Activated effector memory CD4-positive, alpha-beta T cell treated with anti-CD3 and anti-CD28 coated beads, Interleukin-2, amount 50 U/mL, for 16 hours (primary cell): ENCODE measurements around the gene CHAD.
"Not testable (repeated sequence)": the region's sequence is repeated elsewhere in the genome, so short reads cannot be mapped to it uniquely, and the experiment has no call there.

ENCODE experiments used
- DNase-seq: peaks from one replicate; pipeline ENCODE4 v3.0.0-alpha.2; 2020

Gene CHAD

DNA sequence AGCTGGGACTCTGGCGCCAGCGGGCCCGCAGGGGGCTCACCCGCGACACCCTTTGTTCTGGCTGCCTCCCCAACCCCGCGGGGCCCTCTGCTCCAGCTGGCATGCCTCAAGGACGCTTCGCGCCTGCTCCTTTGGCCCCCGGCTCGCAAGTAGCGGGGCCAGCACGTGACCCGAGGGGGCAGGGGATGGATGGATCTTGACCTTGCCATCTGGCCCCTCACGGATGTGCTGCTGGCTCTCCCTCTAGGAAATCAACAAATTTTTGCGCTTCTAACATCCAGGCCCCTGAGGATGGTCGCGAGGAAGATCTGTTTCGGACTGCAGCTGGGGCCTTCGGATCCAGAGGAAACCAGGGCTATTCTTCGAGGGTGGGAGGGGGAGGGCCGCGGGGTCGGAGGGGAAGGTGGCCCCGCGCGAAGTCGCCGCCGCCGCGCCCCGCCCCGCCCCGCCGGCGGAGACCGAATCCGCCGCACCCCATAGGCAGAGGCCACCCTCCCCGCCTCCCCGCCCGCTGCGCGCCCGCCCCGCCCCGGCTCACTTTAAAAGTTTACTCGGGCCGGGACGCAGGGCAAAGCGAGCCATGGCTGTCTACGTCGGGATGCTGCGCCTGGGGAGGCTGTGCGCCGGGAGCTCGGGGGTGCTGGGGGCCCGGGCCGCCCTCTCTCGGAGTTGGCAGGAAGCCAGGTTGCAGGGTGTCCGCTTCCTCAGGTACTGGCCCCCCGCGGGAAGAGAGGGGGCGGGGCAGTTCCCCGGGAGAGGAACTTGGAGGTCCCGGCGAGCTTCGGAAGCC, 42.8 kb downstream of the CHAD start, which contains the start of gene ACSF2:
Gene ACSF2, plus strand, starts transcription at position 537 of the 790 bp plus-strand sequence. Its CDS starts 44 bp downstream, at position 581.
- peak; percentile 92 for DNase-seq

DNA sequence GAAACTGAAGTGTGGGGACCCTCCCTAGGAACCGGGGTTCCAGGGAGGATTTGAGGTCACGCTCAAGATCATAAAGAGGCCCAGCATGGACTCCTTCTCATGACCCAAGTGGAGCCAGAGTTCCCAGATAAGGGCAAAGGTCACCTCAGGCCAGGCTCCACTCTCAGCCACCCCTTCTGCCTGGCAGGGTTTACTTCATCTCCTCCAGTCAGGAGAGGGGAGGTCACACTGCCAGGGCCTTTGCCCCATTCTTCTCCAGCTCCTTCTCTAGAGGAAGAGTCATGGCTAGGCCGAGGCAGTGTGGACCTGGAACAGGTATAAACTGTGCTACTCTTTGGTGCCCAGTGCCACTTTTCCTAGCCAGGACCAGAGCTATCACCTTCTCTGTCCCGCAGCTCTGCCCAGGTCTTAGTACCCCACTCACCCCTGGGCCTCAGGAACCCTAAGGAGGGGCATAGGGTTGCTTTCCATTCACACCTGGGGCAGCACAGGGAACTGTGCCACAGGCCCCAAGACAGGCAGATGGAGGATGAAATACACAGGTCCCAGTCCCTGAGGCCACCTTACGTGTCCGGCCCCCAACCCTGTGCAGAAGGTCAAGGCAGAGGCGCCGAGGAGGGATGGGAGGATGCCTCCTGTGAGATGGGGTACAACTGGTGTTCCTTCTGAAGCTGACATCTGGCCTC, 43.5 kb downstream of the CHAD start:
- no peak for DNase-seq

DNA sequence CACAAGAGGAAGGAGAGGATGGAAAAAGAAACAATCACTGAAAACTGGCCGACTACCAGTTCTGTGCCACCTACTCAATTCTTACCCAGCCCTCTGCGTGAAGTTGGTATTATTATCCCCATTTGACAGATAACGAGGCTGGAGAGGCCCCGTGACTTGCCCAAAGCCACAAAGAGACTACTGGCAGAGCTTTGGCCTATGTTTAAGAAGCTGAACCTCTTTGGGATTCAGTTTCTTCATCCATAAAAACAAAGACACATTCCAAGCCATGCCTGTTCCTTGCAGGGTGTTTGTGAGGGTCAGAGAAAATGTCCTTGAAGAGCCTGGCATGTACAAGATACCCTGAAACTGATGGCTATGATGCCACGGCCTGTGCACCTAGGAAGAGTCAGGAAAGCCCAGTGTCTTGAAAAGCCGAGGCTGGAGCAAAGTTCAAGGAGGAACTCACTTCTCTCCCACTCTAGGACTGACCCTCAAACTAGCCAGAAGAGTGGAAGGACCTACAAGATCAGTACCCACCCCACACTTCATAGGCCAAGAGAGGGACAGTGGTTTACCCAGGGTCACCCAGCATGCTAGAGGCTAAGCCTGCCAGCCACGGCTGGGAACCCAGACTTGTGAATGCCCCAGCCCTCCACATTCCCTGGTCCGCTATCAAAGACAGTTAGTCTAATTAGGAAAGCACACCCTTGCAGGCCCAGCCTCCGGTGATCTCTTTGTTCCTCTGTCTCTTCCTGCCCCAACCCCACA, 44.3 kb downstream of the CHAD start:
- DNase-seq: no peak

DNA sequence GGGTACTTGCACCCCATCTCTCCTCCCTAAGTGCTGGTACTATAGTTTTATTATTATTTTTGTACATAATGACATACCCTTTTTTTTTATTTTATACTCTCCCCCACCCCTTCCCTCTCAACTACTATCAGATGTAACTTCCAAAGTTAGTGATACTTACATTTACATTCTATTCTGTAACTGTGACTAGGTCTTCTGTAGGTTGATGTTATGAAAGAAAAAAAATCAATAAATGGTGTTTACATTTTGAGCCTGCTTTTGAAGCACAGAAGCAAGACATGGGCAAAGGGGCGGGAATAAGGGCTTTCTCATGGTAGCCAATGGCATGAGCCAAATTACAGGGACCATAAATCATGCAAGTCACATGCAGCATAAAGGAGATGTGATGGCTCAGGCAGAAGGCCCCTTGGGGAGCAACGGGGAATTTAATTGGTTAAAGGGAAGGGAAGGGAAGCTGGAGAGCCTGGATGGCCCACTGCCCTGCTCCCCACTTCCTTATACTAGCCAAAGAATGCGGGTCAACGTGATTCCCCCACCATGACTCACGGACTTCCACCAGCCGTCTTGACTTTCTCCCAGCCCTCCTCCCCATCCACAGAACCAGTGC, 45.0 kb downstream of the CHAD start:
- no peak for DNase-seq

DNA sequence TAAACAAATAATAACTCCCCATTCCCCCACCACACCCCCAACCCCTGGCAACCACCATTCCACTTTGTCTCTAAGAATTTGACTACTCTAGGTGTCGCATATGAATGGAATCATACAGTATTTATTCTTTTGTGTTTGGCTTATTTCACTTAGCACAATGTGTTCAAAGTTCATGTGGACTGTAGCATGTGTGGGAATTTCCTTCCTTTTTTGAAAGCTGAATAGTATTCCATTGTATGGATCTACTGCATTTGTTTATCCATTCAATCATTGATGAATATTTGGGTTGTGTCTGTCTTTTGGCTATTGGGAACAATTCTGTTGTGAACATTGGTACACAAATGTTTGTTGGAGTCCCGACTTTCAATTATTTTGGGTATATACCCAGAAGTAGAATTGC, 45.9 kb downstream of the CHAD start:
- no peak for DNase-seq

DNA sequence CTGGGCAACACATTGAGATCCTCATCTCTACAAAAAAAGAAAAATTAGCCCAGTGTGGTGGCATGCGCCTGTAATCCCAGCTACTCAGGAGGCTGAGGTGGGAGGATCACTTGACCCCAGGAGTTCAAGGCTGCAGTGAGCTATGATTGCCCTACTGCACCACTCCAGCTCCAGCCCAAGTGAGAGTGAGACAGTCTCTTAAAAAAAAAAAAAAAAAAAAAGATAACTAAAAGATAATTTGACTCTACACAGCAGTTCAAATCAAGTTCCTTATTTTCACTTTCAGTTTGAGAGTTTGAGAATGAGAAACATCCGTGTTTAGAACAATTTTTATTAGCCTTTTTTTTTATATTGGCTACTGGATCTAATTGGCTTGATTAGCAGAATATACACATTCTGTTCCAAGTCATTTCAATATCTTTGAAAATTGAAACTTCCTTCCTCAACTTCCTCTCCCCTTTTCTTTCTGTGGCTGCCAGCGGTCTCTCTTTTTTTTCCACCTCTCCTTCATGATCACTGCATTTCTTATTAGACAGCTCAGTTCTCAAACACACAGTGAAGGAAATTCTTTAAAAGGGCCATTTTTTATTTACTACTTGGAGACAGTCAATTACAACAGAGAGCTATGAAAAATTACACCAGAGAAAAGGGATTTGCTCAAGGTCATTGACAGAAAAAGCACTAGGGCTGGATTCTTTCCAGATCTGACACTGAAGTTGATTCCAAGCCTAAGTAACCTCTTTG, 47.2 kb downstream of the CHAD start:
- no peak for DNase-seq

DNA sequence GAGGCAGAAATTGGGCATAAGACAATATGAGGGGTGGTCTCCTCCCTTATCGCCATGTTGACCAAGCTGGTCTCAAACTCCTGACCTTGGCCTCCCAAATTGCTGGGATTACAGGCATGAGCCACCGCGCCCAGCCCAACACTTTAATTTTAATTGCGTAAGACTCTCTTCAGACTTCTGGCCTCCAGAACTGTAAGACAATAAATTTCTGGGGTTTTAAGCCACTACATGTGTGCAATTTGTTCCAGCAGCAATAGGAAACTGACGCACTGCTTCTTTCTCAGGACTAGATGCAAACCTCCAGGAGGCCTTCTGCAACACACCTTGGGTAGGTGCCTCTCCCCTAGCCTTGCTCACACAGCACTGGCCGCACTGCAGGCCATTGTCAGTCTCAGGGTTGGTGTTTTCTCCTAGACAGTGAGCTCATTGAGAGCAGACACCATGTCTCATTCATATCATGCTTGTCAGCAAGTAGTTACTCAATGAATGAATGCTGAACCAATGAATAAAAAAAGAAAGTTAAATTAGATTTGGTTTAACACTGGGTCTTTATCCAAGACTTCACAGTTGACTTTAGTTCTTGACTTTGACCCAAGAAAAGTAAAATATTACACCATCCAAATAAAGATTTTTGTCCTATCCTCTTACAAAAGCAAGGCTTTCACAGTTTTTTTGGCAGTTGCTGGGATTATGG, 48.1 kb downstream of the CHAD start:
- no peak for DNase-seq

DNA sequence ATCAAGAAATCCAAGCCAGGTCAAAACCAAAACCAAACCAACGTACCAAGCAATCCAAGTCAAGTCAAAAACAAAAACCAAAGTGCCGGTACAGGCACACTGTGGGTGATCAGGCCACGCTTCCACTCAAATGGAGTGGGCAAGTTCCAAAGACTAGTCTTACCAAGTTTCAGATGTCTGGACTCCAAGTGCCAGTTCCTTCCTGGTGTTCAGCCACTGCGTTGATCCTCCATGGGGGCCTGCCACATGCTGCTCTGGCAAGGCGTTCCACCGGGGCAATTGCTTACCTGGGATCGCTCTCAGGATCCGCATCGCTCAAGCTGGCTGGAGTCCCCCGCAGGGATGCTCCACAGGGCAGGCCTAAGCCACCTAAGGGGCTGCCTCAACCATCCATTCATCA, 49.1 kb downstream of the CHAD start:
- not testable (repeated sequence) for DNase-seq

DNA sequence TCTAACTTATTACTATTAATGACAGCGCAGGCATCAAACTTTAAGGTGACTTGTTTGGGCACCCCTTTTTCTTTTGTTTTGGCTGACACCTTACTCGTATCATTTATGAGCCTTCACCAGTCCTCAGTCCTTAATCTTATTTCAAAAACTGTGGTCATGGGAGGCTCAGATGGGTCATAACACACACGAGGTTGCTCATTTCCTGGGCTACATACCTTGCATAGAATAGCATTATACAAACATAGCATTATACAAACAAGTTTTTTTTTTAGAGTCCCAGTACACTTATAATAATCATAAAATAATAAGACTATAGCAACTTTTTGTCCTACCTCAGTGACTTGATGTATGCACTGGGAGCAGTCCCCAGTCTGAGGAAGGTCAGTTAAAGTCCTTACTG, 53.9 kb downstream of the CHAD start:
- no peak for DNase-seq
